ENCODE measurements around the gene RIMS4. TPM values are rescaled to one million over a fixed set of nuclear protein-coding genes. Genes with fewer than 3 reads are reported as not detected.
"Not testable (repeated sequence)": the region's sequence is repeated elsewhere in the genome, so short reads cannot be mapped to it uniquely, and the experiment has no call there.

Gene RIMS4
- total RNA-seq, 2 donors from 2014 or later = 0.05 to 0.07 TPM

DNA sequence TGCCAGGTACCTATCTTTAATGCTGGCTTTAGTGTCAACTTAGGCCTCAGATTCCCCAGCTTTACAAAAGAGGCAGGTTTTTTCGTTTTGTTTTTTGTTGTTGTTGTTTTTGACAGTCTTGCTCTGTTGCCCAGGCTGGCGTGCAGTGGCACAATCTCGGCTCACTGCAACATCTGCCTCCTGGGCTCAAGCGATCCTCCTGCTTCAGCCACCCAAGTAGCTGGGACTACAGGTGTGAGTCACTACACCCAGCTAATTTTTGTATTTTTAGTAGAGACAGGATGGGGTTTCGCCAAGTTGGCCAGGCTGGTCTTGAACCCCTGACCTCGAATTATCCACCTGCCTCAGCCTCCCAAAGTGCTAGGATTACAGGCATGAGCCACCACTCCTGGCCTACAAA lies 11.2 kb upstream of the RIMS4 start:
- DNase-seq = not testable (repeated sequence)

DNA sequence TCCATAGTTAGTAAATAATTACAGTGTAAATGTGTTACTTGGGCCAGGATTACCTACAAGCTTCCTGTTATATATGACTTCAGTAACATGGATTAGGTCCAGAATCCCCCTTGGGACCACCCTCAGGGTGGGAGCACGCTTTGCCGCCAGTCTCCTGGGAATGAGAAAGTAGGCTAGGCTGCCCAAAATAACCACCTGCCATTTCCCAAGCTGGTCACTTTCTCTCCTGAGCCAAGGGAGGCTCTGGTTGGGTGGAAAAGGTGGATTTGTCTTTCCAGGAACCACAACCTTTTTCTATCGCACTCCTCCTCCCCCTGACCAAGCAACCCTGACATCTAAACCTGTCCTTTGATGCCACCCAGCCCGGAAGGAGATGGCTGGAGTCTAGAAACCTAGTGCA lies 9.6 kb upstream of the RIMS4 start:
- no peak for ATAC-seq (replicated peaks in 1 of 2)
- no peak for DNase-seq
- Mint-ChIP-seq H3K9me3 (no peaks in the 10 kb centered on the region), H3K4me3 (no peak overlapping the region), H3K27ac (no peak overlapping the region), H3K27me3 (ENCODE audit: low read depth) (no peaks in the 10 kb centered on the region), H3K4me1 (ENCODE audit: low read depth) (no peaks in the 10 kb centered on the region), H3K36me3 (ENCODE audit: insufficient read depth in 2 of 2) (no peaks in the 10 kb centered on the region)

More for the DNA sequence above, 11.2 kb upstream of the RIMS4 start:
- not testable (repeated sequence) for H3K4me1 Mint-ChIP-seq (ENCODE audit: low read depth); ATAC-seq (replicated peaks in 1 of 2); H3K27me3 Mint-ChIP-seq (ENCODE audit: low read depth); H3K4me3 Mint-ChIP-seq; H3K27ac Mint-ChIP-seq; H3K36me3 Mint-ChIP-seq (ENCODE audit: insufficient read depth in 2 of 2); H3K9me3 Mint-ChIP-seq

DNA sequence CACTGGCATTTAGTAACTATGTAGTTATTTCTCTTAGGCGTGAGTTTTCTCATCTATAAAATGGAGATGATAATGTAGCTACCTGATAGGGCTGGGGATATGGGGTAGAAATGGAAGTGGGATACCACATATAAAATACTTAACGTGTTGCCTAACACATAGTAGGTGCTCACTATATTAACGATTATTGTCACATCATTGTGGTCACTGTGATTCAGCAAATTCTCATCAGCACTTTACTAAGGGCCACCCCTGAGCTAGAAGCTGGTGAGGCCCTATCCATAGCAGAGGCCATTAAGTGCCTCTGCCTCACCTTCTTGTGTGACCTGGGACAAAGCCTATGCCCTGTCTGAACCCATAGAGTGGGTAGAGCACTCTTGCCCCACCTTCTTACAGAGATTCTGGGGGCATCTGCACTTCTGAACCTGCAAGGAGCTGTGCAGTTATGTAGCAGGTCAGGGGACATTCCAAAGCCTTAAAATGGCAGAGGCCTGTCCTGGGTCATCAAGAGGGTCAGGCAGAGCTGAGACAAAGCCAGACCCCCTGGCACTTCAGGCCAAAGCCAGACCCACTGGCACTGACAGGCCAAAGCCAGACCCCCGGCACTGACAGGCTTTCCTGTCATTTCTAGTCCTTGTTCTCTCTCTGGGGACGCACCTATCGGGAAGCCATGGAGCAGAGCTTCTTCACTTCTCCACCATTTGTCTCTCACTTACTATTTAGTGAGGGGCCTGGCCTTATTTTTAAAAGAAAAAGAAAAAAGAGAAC lies 7.0 kb upstream of the RIMS4 start:
- Mint-ChIP-seq H3K27me3 (ENCODE audit: low read depth) (peaks cover 16% of the 10 kb centered on the region), H3K27ac (no peak overlapping the region), H3K9me3 (no peaks in the 10 kb centered on the region), H3K4me1 (ENCODE audit: low read depth) (no peaks in the 10 kb centered on the region), H3K36me3 (ENCODE audit: insufficient read depth in 2 of 2) (peaks cover 0 to 2% of the 10 kb centered on the region in 2 donors), H3K4me3 (no peak overlapping the region)
- DNase-seq (no peak), ATAC-seq (replicated peaks in 1 of 2) (no peak)

DNA sequence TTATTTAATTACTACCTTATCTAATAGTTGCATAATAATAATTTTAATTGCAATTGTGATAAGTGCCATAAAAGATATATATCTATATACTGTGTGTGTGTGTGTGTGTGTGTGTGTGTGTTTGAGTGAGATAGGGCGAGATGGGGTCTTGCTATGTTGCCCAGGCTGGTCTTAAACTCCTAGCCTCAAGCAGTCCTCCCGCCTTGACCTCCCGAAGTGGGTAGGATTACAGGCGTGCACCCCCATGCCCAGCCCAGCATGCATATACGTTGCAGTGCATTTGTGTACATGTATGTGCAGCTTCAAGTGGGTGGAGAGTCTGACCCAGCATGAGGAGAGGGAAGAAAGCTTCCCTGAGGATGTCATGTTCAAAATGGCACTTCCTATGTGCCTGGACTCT lies 4.6 kb upstream of the RIMS4 start:
- DNase-seq (no peak), ATAC-seq (replicated peaks in 1 of 2) (no peak)
- Mint-ChIP-seq H3K9me3 (no peaks in the 10 kb centered on the region), H3K36me3 (ENCODE audit: insufficient read depth in 2 of 2) (peaks cover 2 to 6% of the 10 kb centered on the region in 2 donors), H3K4me1 (ENCODE audit: low read depth) (peaks cover 8% of the 10 kb centered on the region), H3K27me3 (ENCODE audit: low read depth) (peaks cover 31% of the 10 kb centered on the region), H3K27ac (no peak overlapping the region), H3K4me3 (no peak overlapping the region)

DNA sequence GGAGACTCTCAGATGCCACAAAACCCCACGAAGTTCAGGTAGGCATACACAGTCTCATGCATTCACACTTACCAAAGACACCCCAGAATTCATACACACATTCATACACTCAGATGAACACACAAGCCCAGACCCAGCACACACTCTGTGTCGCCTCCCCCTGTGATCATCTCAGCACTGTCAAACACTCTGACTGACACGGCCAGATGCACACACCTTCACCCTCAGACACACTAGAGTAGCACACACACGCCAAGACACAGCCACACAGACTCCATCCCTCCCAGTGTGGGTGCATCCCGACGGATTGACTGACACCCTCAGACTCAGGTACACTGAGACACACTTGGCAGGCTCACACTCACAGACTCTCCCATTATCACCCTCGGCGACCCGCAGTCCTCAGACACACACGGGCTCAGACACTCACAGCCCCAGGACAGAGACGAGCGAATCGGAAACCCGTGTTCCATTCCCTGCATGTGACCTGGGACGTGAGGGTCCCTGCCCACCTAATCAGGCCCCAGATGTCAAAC lies 872 bp upstream of the RIMS4 start:
- ATAC-seq (replicated peaks in 1 of 2) (no peak), DNase-seq (no peak)
- Mint-ChIP-seq H3K36me3 (ENCODE audit: insufficient read depth in 2 of 2) (peaks cover 2 to 6% of the 10 kb centered on the region in 2 donors), H3K4me3 (peak overlapping the region; percentile 50 to 66), H3K27me3 (ENCODE audit: low read depth) (peaks cover 67% of the 10 kb centered on the region), H3K9me3 (no peaks in the 10 kb centered on the region), H3K27ac (no peak overlapping the region), H3K4me1 (ENCODE audit: low read depth) (peaks cover 15% of the 10 kb centered on the region)

DNA sequence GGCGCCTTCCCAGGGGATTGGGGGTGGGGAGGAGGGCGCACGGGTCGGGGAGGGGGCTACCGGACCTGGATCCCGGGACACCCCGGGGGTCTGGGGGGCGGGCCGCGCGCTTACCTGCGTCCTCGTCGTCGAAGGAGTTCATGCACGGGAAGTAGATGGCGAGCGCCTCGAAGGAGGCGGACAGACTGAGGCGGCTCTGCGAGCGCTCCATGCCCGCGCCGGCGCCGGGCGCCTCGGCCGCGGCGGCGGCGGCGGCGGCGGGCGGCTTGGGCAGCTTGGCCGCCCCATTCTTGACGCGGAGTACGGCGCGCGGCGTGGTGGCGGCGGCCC lies 320 bp downstream of the RIMS4 start:
- DNase-seq = no peak
- H3K4me3 Mint-ChIP-seq = peak overlapping the region in 1 of 2 donors; percentile 79
- peak; percentile 25 to 46 for ATAC-seq (replicated peaks in 1 of 2)
- H3K4me1 Mint-ChIP-seq (ENCODE audit: low read depth) = peaks cover 15% of the 10 kb centered on the region
- no peaks in the 10 kb centered on the region for H3K9me3 Mint-ChIP-seq
- no peak overlapping the region for H3K27ac Mint-ChIP-seq
- H3K27me3 Mint-ChIP-seq (ENCODE audit: low read depth) = peaks cover 70% of the 10 kb centered on the region
- H3K36me3 Mint-ChIP-seq (ENCODE audit: insufficient read depth in 2 of 2) = peaks cover 2 to 6% of the 10 kb centered on the region in 2 donors

DNA sequence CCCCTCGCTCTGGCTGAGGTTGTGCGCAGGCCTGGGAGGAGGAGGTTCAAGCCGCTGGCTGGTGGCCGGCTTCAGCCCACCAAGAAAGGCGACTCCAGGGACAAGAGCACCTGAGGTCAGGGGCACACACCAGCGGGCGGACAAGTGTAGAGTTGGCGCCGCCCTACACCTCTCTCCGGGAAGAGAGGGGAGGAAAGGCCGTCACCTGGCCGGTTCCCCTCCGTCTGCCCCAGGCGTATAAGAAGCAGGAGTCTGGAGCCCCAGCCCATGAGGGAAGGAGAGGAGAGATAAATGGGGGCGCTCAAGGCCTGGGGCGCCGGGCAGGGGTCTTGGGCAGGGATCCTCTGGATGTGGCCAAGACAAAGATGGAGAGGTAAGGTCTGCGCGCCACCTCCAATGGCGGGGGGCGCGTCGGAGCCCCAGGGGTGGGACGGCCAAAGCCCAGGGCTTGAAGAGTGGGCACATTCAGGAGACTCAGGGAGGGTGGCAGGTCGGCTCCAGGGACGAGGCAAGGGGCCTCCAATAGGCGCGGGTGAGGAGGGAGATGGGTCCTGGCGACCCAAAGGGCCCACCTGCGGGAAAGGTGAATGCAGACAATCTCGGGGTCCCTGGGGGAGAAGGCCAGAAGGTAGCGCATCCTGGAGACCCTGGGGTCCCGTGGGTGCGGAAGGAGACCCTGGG lies 826 bp downstream of the RIMS4 start:
- H3K27ac Mint-ChIP-seq = no peak overlapping the region
- peaks cover 2 to 6% of the 10 kb centered on the region in 2 donors for H3K36me3 Mint-ChIP-seq (ENCODE audit: insufficient read depth in 2 of 2)
- H3K27me3 Mint-ChIP-seq (ENCODE audit: low read depth) = peaks cover 75% of the 10 kb centered on the region
- no peak for DNase-seq
- peak overlapping the region; percentile 73 to 79 for H3K4me3 Mint-ChIP-seq
- peaks cover 15% of the 10 kb centered on the region for H3K4me1 Mint-ChIP-seq (ENCODE audit: low read depth)
- no peak for ATAC-seq (replicated peaks in 1 of 2)
- H3K9me3 Mint-ChIP-seq = no peaks in the 10 kb centered on the region

DNA sequence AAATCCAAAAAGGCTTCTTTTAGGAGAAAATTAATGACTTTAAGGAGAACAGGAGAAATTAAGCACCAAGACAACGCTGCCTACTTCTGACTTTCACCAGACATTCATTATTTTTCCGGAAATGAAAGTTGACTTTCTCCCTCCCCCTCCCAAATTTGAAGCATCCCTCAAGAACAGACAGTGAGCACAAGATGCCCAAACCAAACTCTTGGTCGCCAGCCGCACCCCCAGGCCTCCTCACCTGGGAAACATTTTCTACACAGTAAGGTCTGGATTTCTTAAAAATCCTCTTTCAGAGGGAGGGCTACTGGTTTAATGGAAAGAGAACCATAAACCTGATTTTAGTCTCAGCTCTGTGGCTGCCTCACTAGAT lies 2.7 kb downstream of the RIMS4 start:
- Mint-ChIP-seq H3K4me1 (ENCODE audit: low read depth) (peaks cover 15% of the 10 kb centered on the region), H3K36me3 (ENCODE audit: insufficient read depth in 2 of 2) (peaks cover 2 to 4% of the 10 kb centered on the region in 2 donors), H3K9me3 (no peaks in the 10 kb centered on the region), H3K4me3 (no peak overlapping the region), H3K27ac (no peak overlapping the region), H3K27me3 (ENCODE audit: low read depth) (peaks cover 69% of the 10 kb centered on the region)
- DNase-seq (no peak), ATAC-seq (replicated peaks in 1 of 2) (no peak)

DNA sequence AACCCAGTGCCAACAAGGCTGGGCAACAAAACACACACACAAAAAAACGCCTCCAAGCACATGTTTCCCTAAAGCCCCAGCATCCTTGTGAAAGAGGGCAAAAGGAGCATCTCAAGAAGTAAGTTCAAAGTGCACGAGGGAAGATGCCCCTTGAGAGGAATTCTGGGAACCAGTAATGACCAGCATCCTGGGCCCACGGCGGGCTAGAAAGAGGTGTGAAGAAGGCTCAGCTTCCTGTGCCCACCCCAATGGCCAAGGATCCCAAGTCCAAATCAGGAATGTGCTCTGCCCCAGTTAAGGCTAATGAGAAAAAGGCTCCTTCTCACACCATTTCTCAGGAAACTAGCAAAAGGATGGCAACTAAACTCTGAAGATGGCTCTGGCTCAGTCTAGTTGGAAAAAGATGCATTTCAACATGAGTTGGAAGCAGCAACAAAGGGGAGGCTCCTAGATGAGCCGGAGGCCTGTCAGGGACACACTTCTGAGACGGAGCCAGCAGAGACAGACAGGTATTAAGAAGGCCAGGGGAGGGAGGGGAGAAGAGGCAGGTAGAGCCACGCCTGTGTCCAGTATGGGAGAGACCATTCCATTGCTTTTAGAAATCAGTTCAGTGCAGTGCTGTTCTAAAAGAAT lies 3.2 kb downstream of the RIMS4 start:
- no peak for ATAC-seq (replicated peaks in 1 of 2)

DNA sequence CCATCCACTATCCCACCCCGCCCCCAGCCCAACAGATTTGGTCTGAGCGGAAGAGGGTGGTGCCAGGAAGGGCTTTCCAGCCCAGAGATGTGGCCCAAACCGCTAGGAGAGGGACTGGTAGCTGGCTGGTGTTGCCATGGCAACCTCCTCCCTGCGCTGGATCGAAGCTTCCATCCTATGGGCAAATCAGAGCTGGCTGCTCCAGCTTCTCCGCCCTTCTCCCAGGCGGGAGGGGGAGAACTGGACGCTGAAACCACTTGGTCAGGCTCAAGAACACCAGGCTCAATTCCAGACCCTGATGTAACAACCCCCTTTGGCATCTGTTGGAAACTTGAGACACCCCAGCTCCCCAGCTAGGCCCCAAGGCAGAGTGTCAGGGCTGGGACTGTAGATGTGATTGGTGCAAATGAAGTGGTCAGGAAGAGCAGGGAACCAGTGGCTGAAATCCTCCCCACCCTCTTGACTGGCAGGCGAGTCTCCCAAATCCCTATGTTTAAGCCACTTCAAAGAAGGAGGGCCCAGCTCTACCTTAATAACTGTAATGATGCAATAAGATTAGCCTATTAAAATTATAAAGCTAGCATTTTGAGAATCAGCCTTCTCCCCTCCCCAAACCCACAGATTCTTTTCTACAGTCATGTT lies 4.2 kb downstream of the RIMS4 start:
- H3K36me3 Mint-ChIP-seq (ENCODE audit: insufficient read depth in 2 of 2) = peaks cover 0 to 2% of the 10 kb centered on the region in 2 donors

More for the DNA sequence above, 3.2 kb downstream of the RIMS4 start:
- peaks cover 15% of the 10 kb centered on the region for H3K4me1 Mint-ChIP-seq (ENCODE audit: low read depth)
- H3K9me3 Mint-ChIP-seq = no peaks in the 10 kb centered on the region
- no peak overlapping the region for H3K4me3 Mint-ChIP-seq
- H3K36me3 Mint-ChIP-seq (ENCODE audit: insufficient read depth in 2 of 2) = peaks cover 2 to 4% of the 10 kb centered on the region in 2 donors
- no peak overlapping the region for H3K27ac Mint-ChIP-seq
- DNase-seq = no peak
- peaks cover 64% of the 10 kb centered on the region for H3K27me3 Mint-ChIP-seq (ENCODE audit: low read depth)

DNA sequence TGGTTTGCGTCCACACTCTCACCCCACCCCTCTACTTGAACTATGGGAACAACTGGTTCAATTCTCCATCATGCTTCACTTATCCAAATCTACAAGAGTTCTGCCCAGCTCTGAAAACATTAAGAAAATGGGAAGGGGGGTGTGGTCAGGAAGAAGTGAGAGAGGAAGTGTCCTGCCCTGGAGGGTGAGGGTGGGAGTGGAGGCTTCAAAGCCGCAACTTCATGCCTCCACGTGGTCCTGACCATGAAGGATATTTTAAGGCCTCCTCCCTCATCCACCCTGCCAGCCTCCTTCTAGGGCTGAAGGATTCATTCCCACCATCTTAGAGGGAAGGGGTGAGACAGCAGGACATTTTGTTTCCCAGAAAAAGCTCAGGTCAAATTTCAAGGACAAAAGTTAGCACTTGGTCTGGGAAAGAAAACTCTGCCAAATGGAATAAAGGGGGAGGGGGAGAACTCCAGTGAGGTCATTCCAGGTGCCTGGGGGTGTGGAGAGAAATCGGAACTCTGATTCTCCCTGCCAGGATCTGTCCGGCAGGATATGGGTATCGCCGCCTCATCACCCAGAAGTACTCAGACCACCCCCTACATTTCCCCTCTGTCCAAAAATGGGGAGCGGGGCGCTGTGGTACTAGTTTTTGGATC lies 4.9 kb downstream of the RIMS4 start:
- no peak for ATAC-seq (replicated peaks in 1 of 2)
- H3K4me3 Mint-ChIP-seq = no peak overlapping the region
- no peak overlapping the region for H3K27ac Mint-ChIP-seq
- peaks cover 7% of the 10 kb centered on the region for H3K4me1 Mint-ChIP-seq (ENCODE audit: low read depth)
- H3K27me3 Mint-ChIP-seq (ENCODE audit: low read depth) = peaks cover 50% of the 10 kb centered on the region
- H3K36me3 Mint-ChIP-seq (ENCODE audit: insufficient read depth in 2 of 2) = no peaks in the 10 kb centered on the region
- no peaks in the 10 kb centered on the region for H3K9me3 Mint-ChIP-seq
- DNase-seq = no peak

More for the DNA sequence above, 4.2 kb downstream of the RIMS4 start:
- no peak overlapping the region for H3K27ac Mint-ChIP-seq
- ATAC-seq (replicated peaks in 1 of 2) = no peak
- DNase-seq = no peak
- no peak overlapping the region for H3K4me3 Mint-ChIP-seq
- peaks cover 56% of the 10 kb centered on the region for H3K27me3 Mint-ChIP-seq (ENCODE audit: low read depth)
- no peaks in the 10 kb centered on the region for H3K9me3 Mint-ChIP-seq
- H3K4me1 Mint-ChIP-seq (ENCODE audit: low read depth) = peaks cover 11% of the 10 kb centered on the region

DNA sequence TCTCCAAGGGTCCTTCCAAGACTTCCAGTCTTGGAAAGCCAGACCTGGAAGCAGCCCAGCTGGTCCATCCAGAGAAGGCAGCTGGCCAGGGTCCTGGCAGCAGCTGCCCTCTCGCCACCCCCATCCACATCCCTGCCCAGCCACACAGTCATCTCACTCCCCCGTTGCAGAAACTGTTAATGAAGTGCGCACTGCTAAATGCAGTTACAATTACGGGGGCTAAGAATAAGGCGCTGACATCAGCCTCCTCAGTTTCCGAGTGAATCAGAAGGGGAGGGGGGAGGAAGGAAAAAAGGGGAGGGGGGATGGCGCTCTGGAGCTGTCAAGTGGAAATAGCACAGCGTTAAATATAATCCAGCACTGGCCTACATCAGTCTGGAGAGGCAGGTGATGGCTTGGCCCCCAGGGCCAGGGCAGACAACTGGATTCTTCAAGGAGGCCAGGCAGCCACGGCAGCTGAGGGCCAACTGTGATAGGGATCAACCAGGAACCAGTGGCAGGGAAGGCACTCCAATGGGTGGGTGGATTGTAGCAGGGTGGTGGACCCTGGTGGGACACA lies 6.9 kb downstream of the RIMS4 start:
- Mint-ChIP-seq H3K27ac (no peak overlapping the region), H3K9me3 (no peaks in the 10 kb centered on the region), H3K27me3 (ENCODE audit: low read depth) (peaks cover 37% of the 10 kb centered on the region), H3K4me1 (ENCODE audit: low read depth) (no peaks in the 10 kb centered on the region), H3K36me3 (ENCODE audit: insufficient read depth in 2 of 2) (no peaks in the 10 kb centered on the region), H3K4me3 (no peak overlapping the region)
- no peak for ATAC-seq (replicated peaks in 1 of 2)
- no peak for DNase-seq
